ENCODE data around the gene PLCG2.

The PLCG2 gene

GRCh38 chr16:81796035-81796434, 16.9 kb downstream of the PLCG2 start:
- H3K79me2 ChIP-seq (ENCODE audit: insufficient read depth, low read length): peaks cover 99% of the 10 kb centered on the region
- peak overlapping the region; percentile 47 for H3K4me2 ChIP-seq (ENCODE audit: low read depth, low read length, poor library complexity, severe bottlenecking)
- H3K9me3 ChIP-seq (ENCODE audit: insufficient read depth, low read length): no peaks in the 10 kb centered on the region
- H4K20me1 ChIP-seq (ENCODE audit: low read depth, low read length): peaks cover 4% of the 10 kb centered on the region; the same call in 1 of the 2 replicates
- TF ChIP-seq EZH2phosphoT487 (conservative IDR thresholded peaks at IDR 0.05; ENCODE audit: low read length) (no peak), CTCF (IDR thresholded peaks at IDR 0.05; ENCODE audit: insufficient read depth, low read length, poor library complexity, severe bottlenecking) (no peak)
- H3K27ac ChIP-seq (ENCODE audit: low read depth, low read length): peak overlapping the region; percentile 94
- no peaks in the 10 kb centered on the region for H3K27me3 ChIP-seq (ENCODE audit: low read length)
- no peaks in the 10 kb centered on the region for H3K9me2 ChIP-seq (replicated peaks; ENCODE audit: insufficient read depth, low read length)
- no peak overlapping the region for H3K4me3 ChIP-seq (ENCODE audit: insufficient read depth, low read length, poor library complexity, severe bottlenecking)
- peaks cover 76% of the 10 kb centered on the region for H3F3A ChIP-seq (ENCODE audit: insufficient read depth)
- H3K36me3 ChIP-seq (ENCODE audit: low read length): peaks cover 16% of the 10 kb centered on the region
- H3K9ac ChIP-seq (ENCODE audit: low read length): peak overlapping the region; percentile 57
- H2AFZ ChIP-seq (ENCODE audit: low read depth, low read length, severe bottlenecking): no peak overlapping the region

- H3K4me3 ChIP-seq (ENCODE audit: insufficient read depth, low read length, poor library complexity, severe bottlenecking): peak overlapping the region; percentile 24
- peak overlapping the region; percentile 94 for H3K27ac ChIP-seq (ENCODE audit: low read depth, low read length)
- H3K36me3 ChIP-seq (ENCODE audit: low read length): peaks cover 15% of the 10 kb centered on the region
- H3K4me2 ChIP-seq (ENCODE audit: low read depth, low read length, poor library complexity, severe bottlenecking): peak overlapping the region; percentile 47
- H3K9ac ChIP-seq (ENCODE audit: low read length): peak overlapping the region; percentile 57
- H3K9me2 ChIP-seq (replicated peaks; ENCODE audit: insufficient read depth, low read length): no peaks in the 10 kb centered on the region
- no peaks in the 10 kb centered on the region for H3K27me3 ChIP-seq (ENCODE audit: low read length)
- H4K20me1 ChIP-seq (ENCODE audit: low read depth, low read length): no peaks in the 10 kb centered on the region
- H3F3A ChIP-seq (ENCODE audit: insufficient read depth): peaks cover 81% of the 10 kb centered on the region
- no peak overlapping the region for H2AFZ ChIP-seq (ENCODE audit: low read depth, low read length, severe bottlenecking)
- TF ChIP-seq EZH2phosphoT487 (conservative IDR thresholded peaks at IDR 0.05; ENCODE audit: low read length) (no peak), CTCF (IDR thresholded peaks at IDR 0.05; ENCODE audit: insufficient read depth, low read length, poor library complexity, severe bottlenecking) (no peak)
- H3K9me3 ChIP-seq (ENCODE audit: insufficient read depth, low read length): no peaks in the 10 kb centered on the region
- peaks cover 99% of the 10 kb centered on the region for H3K79me2 ChIP-seq (ENCODE audit: insufficient read depth, low read length)
Measured at GRCh38 chr16:81796583-81797346, 17.7 kb downstream of the PLCG2 start.

GRCh38 chr16:81797443-81797842, 18.4 kb downstream of the PLCG2 start:
- H3K79me2 ChIP-seq (ENCODE audit: insufficient read depth, low read length): peaks cover 96% of the 10 kb centered on the region
- H3K4me2 ChIP-seq (ENCODE audit: low read depth, low read length, poor library complexity, severe bottlenecking): peak overlapping the region; percentile 47
- peak overlapping the region; percentile 94 for H3K27ac ChIP-seq (ENCODE audit: low read depth, low read length)
- no peaks in the 10 kb centered on the region for H3K9me3 ChIP-seq (ENCODE audit: insufficient read depth, low read length)
- H3K36me3 ChIP-seq (ENCODE audit: low read length): peaks cover 15% of the 10 kb centered on the region
- no peak overlapping the region for H2AFZ ChIP-seq (ENCODE audit: low read depth, low read length, severe bottlenecking)
- peak overlapping the region; percentile 24 for H3K4me3 ChIP-seq (ENCODE audit: insufficient read depth, low read length, poor library complexity, severe bottlenecking)
- H3K27me3 ChIP-seq (ENCODE audit: low read length): no peaks in the 10 kb centered on the region
- no peaks in the 10 kb centered on the region for H3K9me2 ChIP-seq (replicated peaks; ENCODE audit: insufficient read depth, low read length)
- no peaks in the 10 kb centered on the region for H4K20me1 ChIP-seq (ENCODE audit: low read depth, low read length)
- H3F3A ChIP-seq (ENCODE audit: insufficient read depth): peaks cover 79% of the 10 kb centered on the region
- peak overlapping the region; percentile 57 for H3K9ac ChIP-seq (ENCODE audit: low read length)
- no peak for TF ChIP-seq EZH2phosphoT487 (conservative IDR thresholded peaks at IDR 0.05; ENCODE audit: low read length)
- no peak for TF ChIP-seq CTCF (IDR thresholded peaks at IDR 0.05; ENCODE audit: insufficient read depth, low read length, poor library complexity, severe bottlenecking)
